SK-N-SH treated with all-trans-retinoic acid at 6 μM for 48 hours (cell line): ENCODE measurements around the gene POGK.

Experiments
- CSDC2 ChIP-seq: fragments of 250-450 bp; sonication (Bioruptor Pico); IDR thresholded peaks from 2 replicates; pipeline ENCODE4 v1.5.0; 2020; ENCODE audit warnings: mild to moderate bottlenecking, moderate library complexity
- OSR1 ChIP-seq: fragments of 250-450 bp; sonication (Bioruptor Pico); IDR thresholded peaks from 2 replicates; pipeline ENCODE4 v1.8.0; 2022; ENCODE audit warnings: moderate library complexity, mild to moderate bottlenecking, inconsistent platforms
- RARB ChIP-seq: fragments of 250-450 bp; sonication (Bioruptor Pico); IDR thresholded peaks from 2 replicates; pipeline ENCODE4 v1.8.0; 2021; ENCODE audit warnings: mild to moderate bottlenecking, moderate library complexity
- SNAI2 ChIP-seq: fragments of 250-450 bp; sonication (Bioruptor Pico); IDR thresholded peaks from 2 replicates; pipeline ENCODE4 v1.5.0; 2020; ENCODE audit warnings: mild to moderate bottlenecking, moderate library complexity
- ZFP30 ChIP-seq: fragments of 450-650 bp; formaldehyde crosslinking; IDR thresholded peaks from 2 replicates; pipeline ENCODE4 v1.5.0; 2022; ENCODE audit warnings: mild to moderate bottlenecking, moderate library complexity
- ZNF8 ChIP-seq: fragments of 450-650 bp; formaldehyde crosslinking; IDR thresholded peaks from 2 replicates; pipeline ENCODE4 v1.5.0; 2020; ENCODE audit warnings: mild to moderate bottlenecking, moderate library complexity

- TF ChIP-seq RARB (no peak), ZFP30 (CRISPR knock-in tag) (no peak), OSR1 (CRISPR knock-in tag) (no peak), ZNF8 (no peak), SNAI2 (CRISPR knock-in tag) (no peak), CSDC2 (CRISPR knock-in tag) (no peak)
Observed at GRCh38 chr1:166857995-166858394, 18.7 kb downstream of the POGK start.
